GM18507 (cell line): ENCODE data around the gene ATN1.

Experiments
- DNase-seq: peaks from one replicate; pipeline ENCODE4 v3.0.0; 2011; ENCODE audit warnings: low read depth; ENCODE audit not compliant: insufficient read length; ENCODE audit errors: extremely low spot score
- FAIRE-seq: peaks from 2 replicates; lab custom pipeline; 2011; peaks lifted over from hg19 to GRCh38; lab: Jason Lieb, UNC

The ATN1 gene

GRCh38 chr12:6965714-6966113 is 38.0 kb downstream of the ATN1 start:
- FAIRE-seq, result no peak
- no peak for DNase-seq

DNA sequence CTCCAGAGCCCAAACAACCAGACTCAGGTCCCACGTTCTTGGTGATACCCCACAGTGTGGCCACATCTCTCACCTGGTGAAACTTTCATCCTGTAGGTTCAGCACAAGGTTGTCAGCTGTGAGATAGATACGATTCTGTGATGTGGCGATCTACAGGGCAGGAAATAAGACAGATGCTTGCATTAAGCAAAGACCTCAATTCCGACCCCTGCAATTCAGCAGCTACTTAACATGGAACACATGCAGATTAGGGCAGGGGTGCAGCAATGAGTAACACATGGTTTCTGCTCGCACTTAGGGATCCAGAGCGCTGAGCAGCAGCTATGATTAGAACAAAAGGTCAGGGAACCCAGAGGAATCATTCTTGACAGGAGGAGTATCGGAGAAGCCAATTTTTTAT is 38.6 kb downstream of the ATN1 start:
- FAIRE-seq (no peak), DNase-seq (no peak)

DNA sequence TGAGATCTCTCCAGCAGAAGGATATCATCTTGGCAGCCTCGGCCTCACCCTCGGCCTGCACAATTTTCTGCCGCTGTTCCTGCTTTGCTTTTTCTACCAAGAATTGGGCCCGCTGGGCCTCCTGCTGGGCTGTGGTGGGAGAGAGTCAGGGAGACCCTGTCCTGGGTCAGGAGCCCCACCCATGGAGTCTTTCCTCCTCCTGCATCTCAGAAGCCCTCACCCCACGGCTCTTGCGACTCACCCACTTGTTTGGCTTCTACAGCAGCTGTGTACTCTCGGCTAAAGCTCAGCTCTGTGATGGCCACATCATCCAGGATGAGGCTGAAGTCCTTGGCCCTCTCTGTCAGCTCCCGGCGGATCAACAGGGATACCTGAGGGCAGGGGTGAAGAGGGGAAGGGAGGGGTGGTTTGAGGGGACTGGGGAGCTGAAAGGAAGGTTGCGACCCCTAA is 39.9 kb downstream of the ATN1 start:
- FAIRE-seq (no peak), DNase-seq (no peak)

DNA sequence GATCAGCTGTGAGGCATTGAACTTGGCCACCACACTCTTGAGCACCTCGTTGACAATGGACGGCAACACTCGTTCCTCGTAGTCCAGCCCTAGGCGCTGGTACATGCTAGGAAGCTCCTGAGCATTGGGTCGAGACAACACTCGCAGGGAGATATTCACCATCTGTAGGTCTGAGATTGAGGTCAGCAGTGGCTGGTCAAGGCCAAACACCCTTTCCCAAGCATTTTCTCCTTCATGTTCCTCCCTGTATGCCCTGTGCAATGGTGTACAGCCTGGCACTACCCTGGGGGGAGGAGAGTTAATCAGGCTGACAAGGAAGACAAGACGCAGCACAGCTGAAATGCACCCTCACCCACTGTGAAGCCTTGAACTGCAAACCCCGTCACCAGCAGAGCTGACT is 40.7 kb downstream of the ATN1 start:
- FAIRE-seq, result no peak
- DNase-seq, result no peak

- FAIRE-seq (no peak), DNase-seq (no peak)
These were observed 42.4 kb downstream of the ATN1 start for GRCh38 chr12:6970096-6970527.

- FAIRE-seq (no peak), DNase-seq (no peak)
These were observed 46.4 kb downstream of the ATN1 start for GRCh38 chr12:6974180-6974579.

- DNase-seq (no peak), FAIRE-seq (no peak)
These were observed 47.7 kb downstream of the ATN1 start for GRCh38 chr12:6975297-6976032.

- DNase-seq (no peak), FAIRE-seq (no peak)
These were observed 49.9 kb downstream of the ATN1 start for GRCh38 chr12:6977653-6978052.

DNA sequence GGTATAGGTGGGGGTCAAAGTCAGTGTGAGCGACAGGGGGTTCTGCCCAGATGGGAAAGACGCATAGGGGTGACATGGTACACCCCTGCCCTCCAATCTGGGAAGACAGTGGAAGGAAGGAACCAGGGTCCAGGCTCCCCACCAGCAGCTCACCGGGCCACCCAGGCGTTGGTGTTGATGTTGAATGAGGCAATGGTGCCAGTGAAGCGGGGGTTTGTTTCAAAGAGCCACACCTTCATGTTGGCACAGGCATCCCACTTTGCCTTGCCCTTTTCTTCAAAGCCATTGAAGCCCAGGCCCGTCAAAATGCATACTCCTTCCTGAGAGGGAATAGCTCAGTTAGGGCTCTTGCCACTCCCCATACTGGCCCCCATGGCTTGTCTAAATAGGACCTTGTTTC is 50.4 kb downstream of the ATN1 start:
- DNase-seq (no peak), FAIRE-seq (no peak)

GRCh38 chr12:6978611-6979011 is 50.9 kb downstream of the ATN1 start:
- FAIRE-seq (no peak), DNase-seq (no peak)

DNA sequence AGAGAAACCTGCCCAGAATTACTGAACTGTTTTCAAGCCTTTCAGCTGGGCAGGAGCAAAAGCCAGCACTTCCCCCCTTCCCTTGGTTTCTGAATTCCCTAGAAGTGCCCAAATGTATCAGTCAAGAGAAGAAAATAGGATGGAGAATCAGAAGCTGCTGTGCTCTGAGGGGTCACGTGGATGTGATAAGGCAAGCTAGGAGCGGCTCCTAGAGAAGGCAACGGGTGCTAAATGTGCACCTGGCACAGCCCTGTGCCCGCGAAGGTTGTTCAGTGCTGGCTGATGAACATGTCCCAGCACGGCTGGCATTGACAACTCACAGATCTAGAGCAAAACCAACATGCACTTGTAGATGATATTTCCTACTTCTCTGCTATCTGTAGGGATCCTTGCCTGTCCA is 51.3 kb downstream of the ATN1 start:
- DNase-seq, result no peak
- no peak for FAIRE-seq

DNA sequence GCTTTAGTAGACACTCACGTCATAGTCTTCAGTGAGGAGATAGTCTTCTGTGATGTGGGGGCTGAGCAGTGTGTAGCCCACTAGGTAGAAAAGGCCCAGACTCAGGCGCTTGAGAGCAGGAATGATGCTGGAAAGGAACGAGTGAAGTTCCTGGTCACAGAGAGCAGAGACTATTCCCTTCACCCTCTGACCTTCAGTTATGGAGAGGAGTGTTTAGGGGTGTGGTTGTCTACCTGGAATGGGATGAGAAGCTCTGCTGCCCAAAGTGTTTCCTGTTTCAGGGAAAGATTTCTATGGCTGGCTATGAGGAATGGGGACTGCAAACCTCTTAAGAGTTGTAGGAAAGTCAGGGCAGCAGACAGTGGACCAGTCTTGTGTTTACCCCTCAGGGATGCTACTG is 51.7 kb downstream of the ATN1 start:
- FAIRE-seq, result no peak
- DNase-seq, result no peak

DNA sequence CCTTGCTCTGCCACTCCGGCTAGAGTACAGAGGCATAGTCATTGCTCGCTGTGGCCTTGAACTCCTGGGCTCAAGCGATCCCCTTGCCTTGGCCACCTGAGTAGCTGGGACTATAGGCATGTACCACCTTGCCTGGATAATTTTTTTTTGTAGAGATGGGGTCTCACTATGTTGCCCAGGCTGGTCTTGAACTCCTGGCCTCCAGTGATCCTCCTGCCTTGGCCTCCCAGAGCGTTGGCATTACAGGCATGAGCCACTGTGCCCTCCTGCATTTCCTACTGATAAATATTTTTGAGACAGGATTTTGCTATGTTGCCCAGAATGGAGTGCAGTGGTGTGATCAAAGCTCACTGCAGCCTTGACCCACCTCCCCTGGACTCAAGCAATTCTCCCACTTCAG is 52.3 kb downstream of the ATN1 start:
- DNase-seq (no peak), FAIRE-seq (no peak)

DNA sequence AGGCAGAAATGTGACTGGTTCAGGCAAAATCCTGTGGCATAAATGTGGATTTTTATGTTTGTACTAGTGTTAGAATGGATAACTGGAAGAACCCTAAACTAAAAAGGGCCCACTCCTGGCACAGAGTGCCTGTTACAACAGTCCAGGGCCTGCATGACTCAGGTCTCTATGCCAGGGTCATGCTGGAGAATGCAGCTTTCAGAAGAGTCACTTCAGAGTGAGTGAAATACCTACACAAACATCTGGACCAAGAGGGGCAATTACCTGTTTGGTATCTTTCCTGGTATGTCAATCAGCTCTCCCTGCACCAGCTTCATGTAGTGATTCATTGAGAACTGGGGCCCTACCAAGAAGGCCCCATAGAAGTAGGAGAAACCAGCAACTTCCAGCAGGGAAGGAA is 53.0 kb downstream of the ATN1 start:
- no peak for DNase-seq
- no peak for FAIRE-seq

DNA sequence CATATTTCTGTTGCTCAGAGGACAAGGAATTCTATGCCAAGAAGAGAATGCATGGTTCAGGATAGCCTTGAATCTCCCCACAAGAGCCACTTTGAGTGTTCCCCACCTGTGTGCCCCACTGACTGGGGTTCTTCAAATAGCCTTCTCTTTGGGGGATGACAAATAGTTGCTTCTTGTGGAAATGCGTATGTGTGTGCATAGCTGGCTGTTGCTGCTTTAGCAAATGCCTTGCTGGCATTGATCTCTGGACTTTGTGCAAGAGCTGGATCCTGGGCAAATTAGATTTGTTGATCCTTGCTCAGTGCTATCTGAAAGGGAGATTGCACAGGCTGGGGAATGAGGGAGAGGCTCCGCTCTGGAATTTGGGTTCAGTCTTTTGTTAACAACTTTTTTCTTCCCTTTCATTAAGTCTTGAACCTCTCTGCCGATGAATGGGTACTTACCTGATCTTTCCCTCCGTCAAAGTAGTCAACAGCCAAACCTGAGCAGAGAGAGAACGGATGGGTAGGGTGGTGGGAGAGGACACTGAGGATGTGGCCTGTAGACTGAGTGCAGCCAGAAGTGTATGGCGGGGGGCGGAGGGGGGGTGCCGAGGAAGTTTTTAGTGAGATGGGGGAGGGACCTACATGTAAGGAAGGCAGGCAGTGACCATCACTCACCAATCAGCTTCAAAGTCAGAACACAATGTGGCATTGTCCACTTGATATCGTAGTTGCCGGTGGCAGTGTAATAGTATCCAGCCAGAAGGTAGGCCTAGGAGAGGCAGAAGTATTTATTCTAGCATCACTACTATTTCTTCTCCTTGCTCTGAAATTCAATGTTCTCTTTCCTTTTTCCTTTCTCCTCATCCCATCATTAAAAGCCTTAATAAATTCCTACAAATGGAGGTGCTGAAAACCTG is 53.6 kb downstream of the ATN1 start:
- no peak for DNase-seq
- no peak for FAIRE-seq

DNA sequence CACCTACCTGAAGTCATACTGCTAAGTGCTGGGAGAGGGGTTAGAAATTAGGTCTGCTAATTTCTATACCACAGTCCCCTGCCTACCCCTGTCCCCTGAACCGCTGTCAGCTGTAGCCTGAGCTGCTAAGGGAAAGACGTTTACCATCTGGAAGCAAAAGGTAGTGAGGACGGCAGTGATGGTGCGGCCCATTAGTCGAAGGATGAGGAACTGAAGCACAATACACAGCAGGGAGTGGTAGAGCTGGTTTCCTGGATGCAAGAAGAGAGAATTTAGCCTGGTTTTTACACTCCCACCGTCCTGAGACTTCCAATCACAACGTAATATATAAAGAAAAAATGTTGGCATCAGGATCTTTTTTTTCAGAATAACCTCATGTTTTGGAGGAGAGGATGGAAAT is 54.8 kb downstream of the ATN1 start:
- DNase-seq (no peak), FAIRE-seq (no peak)

- FAIRE-seq (no peak), DNase-seq (no peak)
These were observed 60.3 kb downstream of the ATN1 start for GRCh38 chr12:6987956-6988553.
